Stimulated activated CD4-positive, alpha-beta T cell treated with anti-CD3 and anti-CD28 coated beads, Interleukin-15, amount 100 ng/mL, for 48 hours (primary cell): ENCODE measurements around the gene MAST4.

Experiments used
- DNase-seq, 2 donors: peaks; one replicate each; pipeline ENCODE4 v3.0.0-alpha.2; 2020; ENCODE audit warnings: low read depth in 2 of 2

MAST4 gene

GRCh38 chr5:66991746-66992145 is 395.6 kb downstream of the MAST4 start:
- no peak for DNase-seq

GRCh38 chr5:66992547-66992946 is 396.4 kb downstream of the MAST4 start:
- DNase-seq = no peak

GRCh38 chr5:66993448-66993847 is 397.3 kb downstream of the MAST4 start:
- DNase-seq = no peak

GRCh38 chr5:66993882-66994281 is 397.7 kb downstream of the MAST4 start:
- no peak for DNase-seq

GRCh38 chr5:66994790-66995189 is 398.6 kb downstream of the MAST4 start:
- DNase-seq = no peak

- no peak for DNase-seq
Measured at GRCh38 chr5:67000794-67001475, 404.7 kb downstream of the MAST4 start.

- no peak for DNase-seq
Measured at GRCh38 chr5:67002832-67003684, 406.9 kb downstream of the MAST4 start.

GRCh38 chr5:67003685-67003934 is 407.4 kb downstream of the MAST4 start:
- DNase-seq = no peak

GRCh38 chr5:67003935-67004729 is 407.9 kb downstream of the MAST4 start:
- DNase-seq = peak; percentile 79 to 89

GRCh38 chr5:67004730-67005350 is 408.6 kb downstream of the MAST4 start:
- DNase-seq = no peak

GRCh38 chr5:67005737-67006499 is 409.7 kb downstream of the MAST4 start:
- DNase-seq = no peak

- DNase-seq = no peak
Measured at GRCh38 chr5:67006500-67006848, 410.3 kb downstream of the MAST4 start.

- DNase-seq = no peak
Measured at GRCh38 chr5:67009028-67009427, 412.8 kb downstream of the MAST4 start.

GRCh38 chr5:67010684-67011409 is 414.7 kb downstream of the MAST4 start:
- DNase-seq = peak; percentile 13 to 30

- no peak for DNase-seq
Measured at GRCh38 chr5:67011422-67011821, 415.2 kb downstream of the MAST4 start.

GRCh38 chr5:67012171-67012570 is 416.0 kb downstream of the MAST4 start:
- no peak for DNase-seq

- no peak for DNase-seq
Measured at GRCh38 chr5:67013719-67014118, 417.5 kb downstream of the MAST4 start.

GRCh38 chr5:67014191-67014590 is 418.0 kb downstream of the MAST4 start:
- DNase-seq = no peak

GRCh38 chr5:67014957-67015400 is 418.8 kb downstream of the MAST4 start:
- no peak for DNase-seq

- no peak for DNase-seq
Measured at GRCh38 chr5:67015541-67016191, 419.5 kb downstream of the MAST4 start.
